ENCODE measurements around the gene NOS1.

GRCh38 chr12:117282490-117282889 lies 78.9 kb downstream of the NOS1 start:
- TF ChIP-seq POLR2A (IDR thresholded peaks at IDR 0.05) (no peak), CTCF (IDR thresholded peaks at IDR 0.05 in 4 of 5, conservative IDR thresholded peaks at IDR 0.05 in 1 of 5) (no peak)
